Heart right ventricle (tissue), 16 donors: ENCODE measurements around the gene CDKAL1. TPM values are rescaled to one million over a fixed set of nuclear protein-coding genes. Genes with fewer than 3 reads are reported as not detected.

ENCODE experiments used
- ATAC-seq, 8 donors: fragments of 200-7000 bp; cut with Tn5 transposase; one replicate each; pipeline ENCODE4 v1.9.1; 2020; ENCODE audit warnings: mild to moderate bottlenecking in 8 of 8, moderate library complexity in 8 of 8, moderate number of reproducible peaks in 1 of 8
- DNase-seq, 2 donors: peaks; one replicate each; pipeline ENCODE4 v3.0.0-alpha.2; 2020
- H3K27ac ChIP-seq, 10 donors: fragments of 200-600 bp; sonication (generic) in 2 of 10; one replicate each; pipeline versions ENCODE4 v1.5.0 to v1.8.0; 2020 to 2022; ENCODE audit warnings: mild to moderate bottlenecking in 3 of 10
- H3K27me3 ChIP-seq, 7 donors: fragments of 200-600 bp; one replicate each; pipeline ENCODE4 v1.8.0; 2021 to 2022; ENCODE audit warnings: mild to moderate bottlenecking in 2 of 7
- H3K36me3 ChIP-seq, 9 donors: fragments of 200-600 bp; sonication (generic) in 1 of 9; one replicate each; pipeline versions ENCODE4 v1.5.0 to v1.8.0; 2020 to 2022; ENCODE audit warnings: mild to moderate bottlenecking in 2 of 9
- H3K4me1 ChIP-seq, 9 donors: fragments of 200-600 bp; sonication (generic) in 1 of 9; one replicate each; pipeline versions ENCODE4 v1.5.0 to v1.8.0; 2020 to 2022; ENCODE audit warnings: mild to moderate bottlenecking in 4 of 9
- H3K4me3 ChIP-seq, 10 donors: fragments of 200-600 bp; sonication (generic) in 2 of 10; one replicate each; pipeline versions ENCODE4 v1.5.0 to v1.8.0; 2020 to 2022; ENCODE audit warnings: mild to moderate bottlenecking in 7 of 10, moderate library complexity in 2 of 10
- H3K9me3 ChIP-seq, 11 donors: fragments of 200-600 bp in 10 of 11; sonication (generic) in 2 of 11; one replicate each; pipeline versions ENCODE4 v1.5.0 to v1.8.0; 2013 to 2022; ENCODE audit warnings: mild to moderate bottlenecking in 2 of 11, control low read depth in 1 of 11, moderate library complexity in 1 of 11
- CTCF ChIP-seq, 9 donors: fragments of 200-600 bp; sonication (generic) in 2 of 9; IDR thresholded peaks; one replicate each; pipeline versions ENCODE4 v1.5.0 to v1.8.0; 2021 to 2022; ENCODE audit warnings: antibody characterized with exemption in 9 of 9, mild to moderate bottlenecking in 5 of 9, moderate library complexity in 1 of 9
- WGBS, 2 donors: extraction: QIAGEN DNeasy Blood & Tissue Kit; methylation state at CpG; one replicate each; pipeline ENCODE4 v1.1.7; 2013; ENCODE audit warnings: inconsistent platforms in 1 of 2; 5-methylcytosine and 5-hydroxymethylcytosine counted together
- intact Hi-C, 10 donors: fragments of 100-400 bp; cut with DNase I; formaldehyde crosslinking; loops; one replicate each; pipeline versions ENCODE4 v1.11.1 to v1.14.2; 2022
- polyA plus RNA-seq, 2 donors: library from polyadenylated mRNA; stranded (reverse); fragments of 200-250 nt; gene quantifications; one replicate each; pipeline ENCODE4 v1.2.3, GENCODE V29; 2013
- total RNA-seq, 10 donors: library from RNA; stranded (reverse); fragmentation: NEBNext Ultra II Directional in 3 of 10; extraction: Animal tissue kit (Norgen Biotek cat#: 25700) in 3 of 10; gene quantifications; one replicate each; pipeline versions ENCODE4 v1.2.1 to v1.2.4, GENCODE V29; 2021 to 2023
- donor health status: Arrhythmogenic right ventricular cardiomyopathy.
- donor health status: ischemic (EF 13 %, LVEDD 7.1; RV severe dilation, severe dysfunction).
- donor health status: healthy with polysubstance abuse.
- donor health status: DM: no; HTN: yes; CAD: no.
- donor health status: DM: no; HTN: no; CAD: no.
- donor health status: ischemic (EF 25% LVEDD 6.9; RV normal size, moderate dysfunction).
- donor health status: ischemic (EF 25% LVEDD 5.7; RV mildly dilated, moderate dysfunction).
- donor health status: healthy.
- donor health status: DM: yes; HTN: yes; CAD: no.
- donor health status: Ischemic cardiomyopathy.
- donor health status: ischemic (EF 35%, LVEDD 5.7; RV mildly dilated, moderate dysfunction).
- donor health status: nonischemic (EF 11% LVEDD 7.7; RV severe dilation, severe dysfunction).
- donor health status: DM: yes; HTN: yes; CAD: no.
- donor health status: PGD.
- donor health status: ischemic (EF 29% LVEDD 5.4; RV normal size, mild dysfunction).
- donor health status: nonischemic (EF 23%, LVEDD 6.1; RV moderate dilation, normal function).

CDKAL1 gene
- total and polyA plus RNA-seq, 12 donors, result 3.2 to 14.0 (median 10.6) TPM

- DNase-seq, result no peak
- Histone ChIP-seq H3K36me3 (no peaks in the 10 kb centered on the region), H3K4me3 (no peak overlapping the region), H3K4me1 (no peaks in the 10 kb centered on the region), H3K27me3 (no peaks in the 10 kb centered on the region), H3K27ac (no peak overlapping the region), H3K9me3 (no peaks in the 10 kb centered on the region)
- no peak for ATAC-seq
- WGBS, 2 donors, result 96% methylated on average over 4 of the region's 4 CpGs
- intact Hi-C loops, result no loop called here
- no peak for TF ChIP-seq CTCF (IDR thresholded peaks at IDR 0.05)
Observed at GRCh38 chr6:21265034-21265729, 730.9 kb downstream of the CDKAL1 start.

- no peak for DNase-seq
- Histone ChIP-seq H3K36me3 (no peaks in the 10 kb centered on the region), H3K27me3 (no peaks in the 10 kb centered on the region), H3K4me1 (no peaks in the 10 kb centered on the region), H3K27ac (no peak overlapping the region), H3K9me3 (no peaks in the 10 kb centered on the region), H3K4me3 (no peak overlapping the region)
- WGBS, 2 donors, result 90 to 94% methylated on average over 2 of the region's 2 CpGs
- intact Hi-C loops, result no loop called here
- no peak for TF ChIP-seq CTCF (IDR thresholded peaks at IDR 0.05)
- no peak for ATAC-seq
Observed at GRCh38 chr6:21265730-21266044, 731.4 kb downstream of the CDKAL1 start.

- 40 to 55% methylated on average over 14 of the region's 14 CpGs for WGBS, 2 donors
- no peaks in the 10 kb centered on the region for H3K27me3 ChIP-seq
- H3K4me3 ChIP-seq, result peak overlapping the region in 3 of 10 donors; percentile 5 to 14 (median 11)
- no peaks in the 10 kb centered on the region for H3K4me1 ChIP-seq
- no peak for TF ChIP-seq CTCF (IDR thresholded peaks at IDR 0.05)
- intact Hi-C loops, result no loop called here
- H3K36me3 ChIP-seq, result no peaks in the 10 kb centered on the region
- ATAC-seq (peak in 3 of 8 donors; percentile 61 to 77 (median 62)), DNase-seq (no peak)
- H3K27ac ChIP-seq, result no peak overlapping the region
- peaks cover 0 to 12% (median 0%) of the 10 kb centered on the region in 11 donors for H3K9me3 ChIP-seq
Observed at GRCh38 chr6:21270636-21271201, 736.5 kb downstream of the CDKAL1 start.

GRCh38 chr6:21271428-21272155, 737.3 kb downstream of the CDKAL1 start:
- ATAC-seq (no peak), DNase-seq (no peak)
- intact Hi-C loops, result no loop called here
- 88 to 89% methylated on average over 7 of the region's 7 CpGs for WGBS, 2 donors
- H3K4me3 ChIP-seq, result no peak overlapping the region
- no peaks in the 10 kb centered on the region for H3K36me3 ChIP-seq
- H3K27ac ChIP-seq, result no peak overlapping the region
- no peaks in the 10 kb centered on the region for H3K27me3 ChIP-seq
- peaks cover 0 to 12% (median 0%) of the 10 kb centered on the region in 11 donors for H3K9me3 ChIP-seq
- no peak for TF ChIP-seq CTCF (IDR thresholded peaks at IDR 0.05)
- no peaks in the 10 kb centered on the region for H3K4me1 ChIP-seq
